Measurements from ENCODE around the gene POGK.

The POGK gene

DNA sequence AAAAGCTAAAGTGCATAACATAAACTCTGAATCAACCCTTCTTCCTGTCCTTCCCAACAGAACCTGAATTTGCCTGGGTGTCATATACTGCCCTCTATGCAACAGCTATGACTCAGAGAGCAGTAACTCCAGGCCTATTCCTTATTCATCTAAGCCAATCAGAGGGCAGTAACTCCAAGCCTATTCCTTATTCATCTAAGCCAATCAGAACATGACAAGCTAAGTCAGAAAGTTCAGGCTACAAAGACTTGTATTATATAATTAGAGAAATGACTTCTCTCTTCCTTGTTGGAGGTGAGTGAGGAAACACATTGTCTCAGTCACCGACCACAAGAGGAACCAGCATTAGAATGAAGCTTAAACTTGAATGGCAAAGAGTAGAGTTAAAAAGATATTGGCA lies 63.0 kb downstream of the POGK start:
- Mint-ChIP-seq H3K27me3 (peaks cover 6% of the 10 kb centered on the region), H3K36me3 (ENCODE audit: low read depth) (no peaks in the 10 kb centered on the region), H3K27ac (no peak overlapping the region), H3K9me3 (peaks cover under 1% of the 10 kb centered on the region), H3K4me1 (ENCODE audit: low read depth) (peaks cover 4% of the 10 kb centered on the region), H3K4me3 (no peak overlapping the region)
- DNase-seq = no peak

DNA sequence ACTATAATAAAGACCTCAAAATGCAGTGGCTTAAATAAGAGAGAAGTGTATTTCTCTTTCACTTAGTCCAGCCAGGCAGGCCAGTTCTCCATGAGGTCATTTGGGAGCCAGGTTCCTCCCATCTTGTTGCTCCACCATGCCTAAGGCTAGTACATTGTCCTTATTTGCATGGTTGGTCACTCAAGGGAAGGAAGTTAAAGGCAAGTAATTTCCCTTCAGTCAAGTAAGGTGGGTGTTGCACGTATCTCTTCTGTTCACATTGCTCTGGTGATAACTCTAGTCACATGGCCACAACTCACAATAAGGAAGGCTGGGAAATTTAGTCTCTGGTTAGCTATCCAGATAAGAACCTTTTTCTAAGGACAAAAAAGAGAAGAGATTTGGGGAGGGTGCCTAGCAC lies 64.0 kb downstream of the POGK start:
- Mint-ChIP-seq H3K27ac (no peak overlapping the region), H3K4me3 (no peak overlapping the region), H3K4me1 (ENCODE audit: low read depth) (peaks cover 4% of the 10 kb centered on the region), H3K36me3 (ENCODE audit: low read depth) (no peaks in the 10 kb centered on the region), H3K27me3 (peaks cover 6% of the 10 kb centered on the region), H3K9me3 (no peaks in the 10 kb centered on the region)
- DNase-seq = no peak

DNA sequence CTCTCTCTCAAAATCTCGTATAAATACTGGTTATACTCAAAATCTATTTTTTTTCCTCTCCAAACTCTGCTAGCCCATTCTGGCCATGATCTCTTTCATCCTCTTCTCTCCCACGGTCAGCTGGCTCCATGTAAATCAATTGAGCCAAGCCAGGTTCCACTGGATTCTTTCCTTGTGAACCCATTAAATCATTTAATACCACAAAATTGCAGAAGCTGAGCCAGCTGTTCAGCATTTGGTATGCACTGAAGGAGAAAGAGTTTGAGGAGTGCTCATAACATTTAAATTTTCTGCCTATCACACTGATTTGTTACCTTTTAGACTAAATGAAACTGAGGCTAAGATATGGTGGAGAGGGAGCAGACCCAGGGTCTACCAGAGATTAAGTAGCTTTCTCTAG lies 65.9 kb downstream of the POGK start:
- no peak for DNase-seq
- H3K36me3 Mint-ChIP-seq (ENCODE audit: low read depth) = no peaks in the 10 kb centered on the region

DNA sequence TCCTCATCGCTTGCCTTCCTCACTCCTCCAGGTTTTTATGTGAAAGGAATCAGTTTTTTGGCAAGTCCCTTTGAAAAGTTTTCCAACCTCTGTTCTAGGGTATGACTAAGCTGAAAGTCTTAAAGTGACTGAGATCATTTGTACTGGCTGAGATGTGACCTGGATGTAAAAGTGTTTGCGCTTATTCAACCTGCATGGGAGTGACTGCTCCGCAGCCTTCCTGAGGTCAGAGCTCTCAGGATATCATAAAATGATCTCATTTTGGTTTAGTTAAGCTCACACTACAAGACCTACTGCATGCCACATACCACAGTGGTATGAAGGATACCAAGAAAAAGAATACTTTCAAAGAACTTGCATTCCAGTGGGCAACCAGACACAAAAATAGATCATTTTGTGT lies 66.6 kb downstream of the POGK start:
- Mint-ChIP-seq H3K27ac (no peak overlapping the region), H3K4me1 (ENCODE audit: low read depth) (peaks cover 10% of the 10 kb centered on the region), H3K9me3 (no peaks in the 10 kb centered on the region), H3K36me3 (ENCODE audit: low read depth) (no peaks in the 10 kb centered on the region), H3K4me3 (no peak overlapping the region), H3K27me3 (no peaks in the 10 kb centered on the region)
- DNase-seq = no peak

More for the DNA sequence above, 65.9 kb downstream of the POGK start:
- H3K9me3 Mint-ChIP-seq = no peaks in the 10 kb centered on the region
- H3K27ac Mint-ChIP-seq = no peak overlapping the region
- no peaks in the 10 kb centered on the region for H3K27me3 Mint-ChIP-seq
- H3K4me3 Mint-ChIP-seq = no peak overlapping the region
- peaks cover 4% of the 10 kb centered on the region for H3K4me1 Mint-ChIP-seq (ENCODE audit: low read depth)

Data from activated T-cell treated with anti-CD3 and anti-CD28 coated beads, Interleukin-2, amount 50 U/mL, for 24 hours (primary cell).